HepG2 (cell line): ENCODE data around the gene USE1. TPM values are rescaled to one million over a fixed set of nuclear protein-coding genes. Genes with fewer than 3 reads are reported as not detected.

Experiments
- ESRRA ChIP-seq: sonication (generic); formaldehyde crosslinking; IDR thresholded peaks from 2 replicates; pipeline ENCODE4 v1.5.1; 2020; ENCODE audit warnings: mild to moderate bottlenecking, low read depth, missing genetic modification reagents
- ETV5 ChIP-seq: IDR thresholded peaks from 2 replicates; pipeline ENCODE4 v1.6.1; 2018; ENCODE audit warnings: missing biosample characterization, missing genetic modification reagents, inconsistent platforms, borderline replicate concordance
- GATAD1 ChIP-seq: IDR thresholded peaks from 2 replicates; pipeline ENCODE4 v1.6.1; 2016; ENCODE audit warnings: missing genetic modification reagents, missing compliant biosample characterization
- JUNB ChIP-seq: sonication (generic); formaldehyde crosslinking; IDR thresholded peaks from 2 replicates; pipeline ENCODE4 v1.8.0; 2022; ENCODE audit warnings: missing genetic modification reagents, mild to moderate bottlenecking, borderline replicate concordance
- RFX3 ChIP-seq: IDR thresholded peaks from 2 replicates; pipeline ENCODE4 v1.6.1; 2016; ENCODE audit warnings: missing biosample characterization, missing genetic modification reagents
- SALL1 ChIP-seq: sonication (generic); formaldehyde crosslinking; IDR thresholded peaks from 2 replicates; pipeline ENCODE4 v1.8.0; 2022; ENCODE audit warnings: mild to moderate bottlenecking, missing genetic modification reagents
- SRSF9 ChIP-seq: fragments of 200-400 bp; formaldehyde crosslinking; IDR thresholded peaks from 2 replicates; pipeline ENCODE4 v1.6.1; 2018; ENCODE audit warnings: borderline replicate concordance, mild to moderate bottlenecking, low read depth, low read length; ENCODE audit not compliant: insufficient read depth, poor library complexity, severe bottlenecking
- ZC3H13 ChIP-seq: sonication (generic); formaldehyde crosslinking; IDR thresholded peaks from 2 replicates; pipeline ENCODE4 v1.8.1; 2023; ENCODE audit warnings: mild to moderate bottlenecking, missing genetic modification reagents, moderate library complexity
- ZMYM4 ChIP-seq: sonication (generic); formaldehyde crosslinking; IDR thresholded peaks from 2 replicates; pipeline ENCODE4 v1.8.1; 2023; ENCODE audit warnings: mild to moderate bottlenecking, missing genetic modification reagents
- ZNF24 ChIP-seq: fragments of 450-650 bp; IDR thresholded peaks from 2 replicates; pipeline ENCODE4 v1.6.1; 2017; ENCODE audit warnings: antibody characterized with exemption, mild to moderate bottlenecking
- ZNF33B ChIP-seq: sonication (generic); formaldehyde crosslinking; IDR thresholded peaks from 2 replicates; pipeline ENCODE4 v1.5.1; 2020; ENCODE audit warnings: mild to moderate bottlenecking, missing genetic modification reagents
- ZNF556 ChIP-seq: sonication (generic); formaldehyde crosslinking; IDR thresholded peaks from 2 replicates; pipeline ENCODE4 v1.4.0; 2020; ENCODE audit warnings: mild to moderate bottlenecking, missing genetic modification reagents, borderline replicate concordance
- ZNF784 ChIP-seq: sonication (generic); formaldehyde crosslinking; IDR thresholded peaks from 2 replicates; pipeline ENCODE4 v1.5.1; 2020; ENCODE audit warnings: missing genetic modification reagents, mild to moderate bottlenecking, borderline replicate concordance
- ZNF788 ChIP-seq: sonication (generic); formaldehyde crosslinking; IDR thresholded peaks from 2 replicates; pipeline ENCODE4 v1.5.0; 2020; ENCODE audit warnings: mild to moderate bottlenecking, missing genetic modification reagents, borderline replicate concordance
- ZSCAN21 ChIP-seq: sonication (generic); formaldehyde crosslinking; IDR thresholded peaks from 2 replicates; pipeline ENCODE4 v1.8.0; 2022; ENCODE audit warnings: mild to moderate bottlenecking, missing genetic modification reagents, moderate library complexity, borderline replicate concordance
- polyA plus RNA-seq, 8 experiments: library from polyadenylated mRNA; depleted of rRNA in 3 of 8; stranded (reverse) in 7 of 8; unstranded in 1 of 8; fragments of >200 nt; fragmentation: Illumina TruSeq in 4 of 8; extraction: Trizol in 4 of 8; gene quantifications; 2 replicates each; pipeline versions ENCODE4 v1.2.1 to v1.2.3, GENCODE V29; 2011 to 2016; ENCODE audit warnings: low read depth in 4 of 8, missing spikeins in 1 of 8, mixed read lengths in 1 of 8; ENCODE audit not compliant: insufficient read depth in 1 of 8
- total RNA-seq, 5 experiments: library from RNA; depleted of rRNA; stranded (reverse); fragments of >200 nt; fragmentation: Illumina TruSeq; extraction: Trizol; gene quantifications; 2 replicates each; pipeline ENCODE4 v1.2.3, GENCODE V29; 2016; ENCODE audit warnings: low read depth in 1 of 5
- TF ChIP-seq, protein P1 (sequence below): IDR thresholded peaks from 2 replicates; pipeline ENCODE4 v1.6.1; 2016; ENCODE audit warnings: low read depth
- TF ChIP-seq, protein P2 (sequence below): sonication (generic); formaldehyde crosslinking; conservative IDR thresholded peaks from 2 replicates; pipeline ENCODE4 v1.8.0; 2022; ENCODE audit warnings: missing genetic modification reagents
- TF ChIP-seq, protein P3 (sequence below): sonication (generic); formaldehyde crosslinking; IDR thresholded peaks from 2 replicates; pipeline ENCODE4 v1.5.0; 2020; ENCODE audit warnings: mild to moderate bottlenecking, missing genetic modification reagents, moderate library complexity

Gene USE1
- total and polyA plus RNA-seq, 2 of the 13 experiments (the other 11 are each of a cell fraction or from before 2014, with no cell fraction given): 9.9 to 17.6 TPM

GRCh38 chr19:17200408-17201079, 14.6 kb upstream of the USE1 start (continued):
- TF ChIP-seq SRSF9 (no peak), RFX3 (peak; percentile 38; the same call in 1 of the 2 replicates), ZNF33B (0 out of 2 replicates have a peak, but pooled peaks have one; percentile 23), SALL1 (CRISPR knock-in tag) (peak; percentile 67), ETV5 (CRISPR knock-in tag) (peak; percentile 42; the same call in 1 of the 2 replicates), ZNF24 (no peak), ZSCAN21 (CRISPR knock-in tag) (peak; percentile 49; the same call in 1 of the 2 replicates), GATAD1 (CRISPR knock-in tag) (peak; percentile 22; the same call in 1 of the 2 replicates), ZNF556 (CRISPR knock-in tag) (0 out of 2 replicates have a peak, but pooled peaks have one; percentile 20), ZNF784 (no peak), ZMYM4 (CRISPR knock-in tag) (peak; percentile 55; the same call in 1 of the 2 replicates), ZNF788 (CRISPR knock-in tag) (peak; percentile 68; the same call in 1 of the 2 replicates), JUNB (no peak), ZC3H13 (0 out of 2 replicates have a peak, but pooled peaks have one; percentile 50), ESRRA (peak; percentile 52)
- TF ChIP-seq, protein P1, sequence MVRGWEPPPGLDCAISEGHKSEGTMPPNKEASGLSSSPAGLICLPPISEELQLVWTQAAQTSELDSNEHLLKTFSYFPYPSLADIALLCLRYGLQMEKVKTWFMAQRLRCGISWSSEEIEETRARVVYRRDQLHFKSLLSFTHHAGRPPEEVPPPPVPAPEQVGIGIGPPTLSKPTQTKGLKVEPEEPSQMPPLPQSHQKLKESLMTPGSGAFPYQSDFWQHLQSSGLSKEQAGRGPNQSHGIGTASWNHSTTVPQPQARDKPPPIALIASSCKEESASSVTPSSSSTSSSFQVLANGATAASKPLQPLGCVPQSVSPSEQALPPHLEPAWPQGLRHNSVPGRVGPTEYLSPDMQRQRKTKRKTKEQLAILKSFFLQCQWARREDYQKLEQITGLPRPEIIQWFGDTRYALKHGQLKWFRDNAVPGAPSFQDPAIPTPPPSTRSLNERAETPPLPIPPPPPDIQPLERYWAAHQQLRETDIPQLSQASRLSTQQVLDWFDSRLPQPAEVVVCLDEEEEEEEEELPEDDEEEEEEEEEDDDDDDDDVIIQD (CRISPR knock-in tag): 0 out of 2 replicates have a peak, but pooled peaks have one; percentile 24
- TF ChIP-seq, protein P2, sequence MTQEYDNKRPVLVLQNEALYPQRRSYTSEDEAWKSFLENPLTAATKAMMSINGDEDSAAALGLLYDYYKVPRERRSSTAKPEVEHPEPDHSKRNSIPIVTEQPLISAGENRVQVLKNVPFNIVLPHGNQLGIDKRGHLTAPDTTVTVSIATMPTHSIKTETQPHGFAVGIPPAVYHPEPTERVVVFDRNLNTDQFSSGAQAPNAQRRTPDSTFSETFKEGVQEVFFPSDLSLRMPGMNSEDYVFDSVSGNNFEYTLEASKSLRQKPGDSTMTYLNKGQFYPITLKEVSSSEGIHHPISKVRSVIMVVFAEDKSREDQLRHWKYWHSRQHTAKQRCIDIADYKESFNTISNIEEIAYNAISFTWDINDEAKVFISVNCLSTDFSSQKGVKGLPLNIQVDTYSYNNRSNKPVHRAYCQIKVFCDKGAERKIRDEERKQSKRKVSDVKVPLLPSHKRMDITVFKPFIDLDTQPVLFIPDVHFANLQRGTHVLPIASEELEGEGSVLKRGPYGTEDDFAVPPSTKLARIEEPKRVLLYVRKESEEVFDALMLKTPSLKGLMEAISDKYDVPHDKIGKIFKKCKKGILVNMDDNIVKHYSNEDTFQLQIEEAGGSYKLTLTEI (CRISPR knock-in tag): no peak
- TF ChIP-seq, protein P3, sequence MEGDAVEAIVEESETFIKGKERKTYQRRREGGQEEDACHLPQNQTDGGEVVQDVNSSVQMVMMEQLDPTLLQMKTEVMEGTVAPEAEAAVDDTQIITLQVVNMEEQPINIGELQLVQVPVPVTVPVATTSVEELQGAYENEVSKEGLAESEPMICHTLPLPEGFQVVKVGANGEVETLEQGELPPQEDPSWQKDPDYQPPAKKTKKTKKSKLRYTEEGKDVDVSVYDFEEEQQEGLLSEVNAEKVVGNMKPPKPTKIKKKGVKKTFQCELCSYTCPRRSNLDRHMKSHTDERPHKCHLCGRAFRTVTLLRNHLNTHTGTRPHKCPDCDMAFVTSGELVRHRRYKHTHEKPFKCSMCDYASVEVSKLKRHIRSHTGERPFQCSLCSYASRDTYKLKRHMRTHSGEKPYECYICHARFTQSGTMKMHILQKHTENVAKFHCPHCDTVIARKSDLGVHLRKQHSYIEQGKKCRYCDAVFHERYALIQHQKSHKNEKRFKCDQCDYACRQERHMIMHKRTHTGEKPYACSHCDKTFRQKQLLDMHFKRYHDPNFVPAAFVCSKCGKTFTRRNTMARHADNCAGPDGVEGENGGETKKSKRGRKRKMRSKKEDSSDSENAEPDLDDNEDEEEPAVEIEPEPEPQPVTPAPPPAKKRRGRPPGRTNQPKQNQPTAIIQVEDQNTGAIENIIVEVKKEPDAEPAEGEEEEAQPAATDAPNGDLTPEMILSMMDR (CRISPR knock-in tag): 0 out of 2 replicates have a peak, but pooled peaks have one; percentile 15
